D341Med (cell line): Measurements from ENCODE around the gene DAPK1.

Experiments
- DNase-seq: peaks from one replicate; pipeline ENCODE4 v3.0.0; 2012; ENCODE audit warnings: low spot score

DAPK1 gene

DNA sequence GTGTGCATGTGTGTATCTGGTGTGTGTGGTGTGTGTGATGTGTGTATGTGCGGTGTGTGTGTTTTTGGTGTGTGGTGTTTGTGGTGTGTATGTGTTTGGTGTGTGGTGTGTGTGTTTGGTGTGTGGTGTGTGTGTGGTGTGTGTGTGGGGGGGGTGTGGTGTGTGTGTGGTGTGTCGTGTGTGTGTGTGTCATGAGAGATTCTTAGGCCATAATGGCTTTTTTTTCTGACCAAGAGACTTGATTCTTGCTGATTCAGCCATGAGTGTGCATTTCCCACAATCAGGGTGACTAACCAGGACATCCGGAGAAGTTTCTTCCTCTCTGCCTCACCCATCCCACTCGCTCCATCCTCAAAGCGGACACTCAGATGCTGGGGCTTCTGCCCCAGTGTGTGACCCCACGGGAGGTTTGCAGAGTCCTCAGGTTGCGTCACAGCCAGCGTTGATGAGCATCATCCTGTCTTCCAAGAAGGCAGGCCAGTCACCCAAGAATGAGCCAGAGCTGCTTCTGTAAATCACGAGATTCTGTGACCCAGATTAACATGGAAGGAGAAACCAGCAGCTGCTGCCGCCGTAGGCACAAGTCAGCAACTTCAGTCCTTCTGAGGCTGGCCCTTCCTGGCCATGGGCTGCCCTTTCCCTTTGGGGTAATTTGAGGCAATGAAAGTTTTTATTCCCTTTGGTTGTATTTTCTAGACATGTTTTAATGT, 215.8 kb downstream of the DAPK1 start:
- DNase-seq, result no peak

DNA sequence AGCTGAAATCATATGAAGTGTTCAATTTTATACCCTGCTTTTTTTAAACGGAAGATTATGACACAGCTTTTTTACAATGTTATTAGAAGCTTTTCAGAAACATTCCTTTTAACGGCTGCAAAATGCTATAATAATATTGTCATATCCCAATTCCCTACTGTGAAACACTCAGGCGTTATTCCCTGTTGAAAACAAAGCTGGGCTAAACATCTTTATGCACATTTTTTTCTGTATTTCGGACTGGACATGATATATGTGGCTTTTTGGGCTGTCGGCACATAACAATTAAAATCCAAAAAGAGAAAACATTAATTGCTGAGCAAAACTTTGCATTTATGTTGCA, 216.3 kb downstream of the DAPK1 start:
- no peak for DNase-seq

DNA sequence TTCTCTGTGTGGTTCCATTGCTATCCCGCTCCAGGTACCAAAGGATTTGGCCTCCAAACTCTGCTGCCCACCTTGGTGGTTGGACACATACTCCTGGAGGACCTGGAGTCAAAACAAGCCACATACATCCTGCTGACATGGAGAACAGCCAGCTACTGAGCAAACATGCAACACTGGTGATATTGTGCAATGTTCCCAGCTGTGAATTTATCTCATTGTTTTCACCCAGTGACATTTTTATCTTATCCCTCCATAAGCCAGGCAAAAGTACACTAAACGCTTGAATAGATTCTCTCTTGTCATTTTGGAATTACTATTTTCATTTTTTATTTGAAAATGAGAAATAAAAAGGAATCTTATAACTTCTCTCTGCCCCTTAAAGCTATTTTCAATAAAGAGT, 217.2 kb downstream of the DAPK1 start:
- no peak for DNase-seq

DNA sequence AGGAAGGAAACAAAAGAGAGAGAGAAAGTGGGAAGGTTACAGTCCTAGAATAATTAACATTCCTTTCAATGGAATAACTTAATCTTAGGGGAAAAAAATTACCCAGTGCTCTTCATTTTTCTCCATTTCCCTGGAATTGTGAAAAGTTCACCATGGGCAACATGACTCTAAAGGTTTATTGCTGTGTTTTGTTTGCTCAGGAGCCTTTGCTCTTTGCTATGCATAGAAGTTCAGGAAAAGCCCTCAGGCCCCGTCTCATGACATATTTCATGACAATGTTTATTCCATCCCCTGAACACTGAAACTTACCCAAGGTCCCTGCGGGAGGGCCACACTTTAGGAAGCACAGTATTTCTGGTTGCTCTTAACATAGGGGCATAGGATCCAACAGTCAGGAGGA, 218.5 kb downstream of the DAPK1 start:
- no peak for DNase-seq

DNA sequence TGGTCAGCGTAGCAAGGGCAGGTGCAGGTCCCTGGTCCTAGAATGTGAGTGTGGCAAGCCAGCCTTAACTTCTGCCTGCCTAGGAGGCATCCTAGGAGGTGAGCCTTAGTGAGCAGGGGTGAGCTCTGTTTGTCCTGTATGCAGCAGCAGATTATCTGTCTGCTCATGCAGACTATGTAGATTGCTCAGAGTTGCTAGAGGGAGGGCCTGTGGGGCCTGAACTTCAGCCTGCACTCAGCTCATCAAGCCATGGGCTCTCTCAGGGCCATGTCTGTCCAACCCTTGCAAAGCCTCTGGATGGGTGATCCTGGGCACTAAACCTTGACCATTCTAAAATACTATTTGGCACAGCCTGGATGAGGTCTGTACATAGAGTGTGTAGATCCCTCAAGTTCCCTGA, 219.8 kb downstream of the DAPK1 start:
- no peak for DNase-seq

DNA sequence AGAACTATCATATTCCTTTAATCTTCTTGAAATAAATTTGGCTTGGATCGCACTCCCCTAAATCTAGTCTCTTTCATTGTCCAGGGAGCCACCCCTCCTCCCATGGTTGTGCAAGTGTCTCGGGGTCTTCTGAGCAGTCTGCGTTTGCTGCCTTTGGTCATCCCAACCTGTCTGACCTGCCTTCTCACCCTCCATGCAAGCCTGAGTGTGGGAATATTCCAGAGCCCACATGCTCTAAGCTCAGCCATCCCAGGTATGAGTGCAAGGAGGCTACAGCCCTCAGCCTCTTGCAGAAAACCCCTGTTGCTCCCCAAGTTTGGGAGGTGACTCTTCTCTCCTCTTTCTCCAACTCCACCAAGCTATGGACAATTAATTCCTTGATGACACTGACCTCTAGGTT, 220.6 kb downstream of the DAPK1 start:
- DNase-seq, result no peak

DNA sequence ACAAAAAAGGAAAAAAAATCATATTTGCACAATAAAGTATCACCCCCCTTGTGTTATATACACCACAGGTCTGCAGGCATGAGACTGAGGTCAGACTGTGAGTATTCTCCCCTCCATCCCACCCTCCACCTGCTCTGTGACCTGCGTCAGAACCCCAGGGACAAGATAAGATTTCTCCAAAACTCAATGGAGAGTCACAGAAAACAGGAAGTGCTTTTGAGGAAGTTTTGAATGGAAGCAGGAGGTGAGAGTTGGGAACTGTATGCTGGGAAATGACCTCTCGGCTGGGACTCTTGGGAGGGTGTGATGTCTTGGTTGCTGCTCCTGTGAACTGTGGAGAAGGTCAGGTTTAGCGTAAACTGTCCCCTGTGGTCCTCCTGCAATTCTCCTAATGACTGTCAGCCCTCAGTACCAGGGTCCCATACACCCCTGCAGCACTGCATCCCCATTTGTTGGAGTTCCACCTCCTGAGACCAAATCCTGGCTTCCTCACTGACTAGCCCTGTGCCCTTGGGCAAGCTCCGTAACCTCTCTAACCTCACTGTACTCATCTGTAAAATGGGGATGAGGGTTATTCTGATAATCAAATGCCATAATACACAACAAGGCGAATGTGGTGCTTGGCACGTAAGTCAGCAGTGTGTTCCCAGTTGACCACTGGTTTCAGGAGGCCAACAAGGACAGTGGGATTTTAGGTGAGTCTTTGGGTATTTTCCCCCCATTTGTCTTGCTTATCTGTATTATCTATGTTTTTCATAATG, 221.4 kb downstream of the DAPK1 start:
- no peak for DNase-seq

DNA sequence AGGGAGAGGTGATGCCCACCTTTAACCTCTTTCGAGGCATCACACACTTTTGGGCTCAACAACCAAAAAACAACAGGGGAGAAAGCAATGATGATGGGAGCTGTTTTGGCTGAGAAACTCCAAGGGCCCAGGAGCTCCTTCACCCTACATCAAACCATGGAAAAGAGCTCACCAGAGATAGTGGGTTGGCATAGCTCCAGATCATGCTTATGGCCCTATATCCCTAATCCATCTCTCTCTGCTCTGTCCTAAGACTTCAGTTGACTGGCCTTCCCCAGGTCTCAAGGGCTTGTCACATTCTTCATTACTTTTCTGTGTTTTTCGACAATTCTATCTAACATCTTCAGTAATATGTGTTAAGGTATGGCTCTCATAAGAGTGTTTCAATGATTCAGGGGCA, 222.5 kb downstream of the DAPK1 start:
- DNase-seq, result no peak

DNA sequence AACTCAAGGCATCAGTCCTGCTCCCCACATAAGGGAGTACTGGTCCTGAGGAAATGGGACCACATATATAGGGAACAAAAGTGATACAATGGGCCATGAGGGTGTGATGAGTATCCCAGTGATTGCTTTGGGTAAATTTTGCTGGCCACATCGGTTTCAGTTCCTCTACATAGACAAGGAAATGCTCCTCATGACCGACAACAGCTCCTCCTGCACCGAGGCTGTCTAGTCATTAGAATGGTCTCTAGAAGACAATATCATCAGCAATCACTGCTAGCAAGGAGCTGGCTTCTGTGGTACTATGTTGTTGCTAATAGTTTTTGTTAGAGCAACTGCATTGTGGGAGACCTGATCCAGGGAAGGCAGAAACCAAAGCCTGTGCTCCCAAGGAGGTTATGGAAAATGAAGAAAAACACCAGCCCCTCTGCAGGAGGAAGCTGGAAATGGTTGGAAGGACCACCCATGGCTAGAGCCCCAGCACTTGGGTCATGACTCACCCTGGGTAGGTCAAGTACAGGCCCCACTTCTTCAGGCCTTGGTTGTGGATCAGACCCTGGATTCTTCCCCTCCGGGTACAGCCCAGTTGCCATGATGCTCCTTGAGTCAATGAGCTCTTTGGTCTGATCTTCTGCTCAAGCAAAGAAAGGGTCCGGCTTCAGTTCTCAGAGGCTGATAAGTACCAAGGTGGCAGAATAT, 224.9 kb downstream of the DAPK1 start:
- DNase-seq, result no peak

DNA sequence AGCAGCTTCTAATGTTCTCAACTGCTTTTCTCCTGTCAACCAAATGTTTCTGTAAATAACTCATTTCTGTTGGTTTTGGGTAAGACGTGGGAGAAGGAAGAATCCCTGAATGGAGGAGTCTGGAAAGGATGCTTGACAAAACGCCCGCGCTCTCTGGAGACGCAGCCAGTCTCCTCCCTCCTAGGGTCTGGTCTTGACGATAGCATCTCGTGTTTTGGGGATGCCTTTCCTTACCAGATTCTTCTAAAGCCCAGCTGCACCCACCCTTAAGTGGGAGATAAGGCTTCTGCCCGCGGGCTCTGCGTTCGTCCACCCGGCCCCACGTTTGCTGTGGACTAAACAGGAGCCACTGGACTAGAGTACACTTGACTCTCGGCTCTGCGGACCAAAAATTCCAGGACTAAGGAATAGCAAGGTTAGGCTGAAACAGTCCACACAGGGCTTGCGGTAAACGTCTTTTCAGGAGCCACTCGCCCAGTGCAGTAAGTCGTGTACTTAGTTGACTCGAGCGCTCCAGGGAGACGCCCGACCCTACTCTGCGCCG, 227.8 kb downstream of the DAPK1 start:
- DNase-seq, result no peak

DNA sequence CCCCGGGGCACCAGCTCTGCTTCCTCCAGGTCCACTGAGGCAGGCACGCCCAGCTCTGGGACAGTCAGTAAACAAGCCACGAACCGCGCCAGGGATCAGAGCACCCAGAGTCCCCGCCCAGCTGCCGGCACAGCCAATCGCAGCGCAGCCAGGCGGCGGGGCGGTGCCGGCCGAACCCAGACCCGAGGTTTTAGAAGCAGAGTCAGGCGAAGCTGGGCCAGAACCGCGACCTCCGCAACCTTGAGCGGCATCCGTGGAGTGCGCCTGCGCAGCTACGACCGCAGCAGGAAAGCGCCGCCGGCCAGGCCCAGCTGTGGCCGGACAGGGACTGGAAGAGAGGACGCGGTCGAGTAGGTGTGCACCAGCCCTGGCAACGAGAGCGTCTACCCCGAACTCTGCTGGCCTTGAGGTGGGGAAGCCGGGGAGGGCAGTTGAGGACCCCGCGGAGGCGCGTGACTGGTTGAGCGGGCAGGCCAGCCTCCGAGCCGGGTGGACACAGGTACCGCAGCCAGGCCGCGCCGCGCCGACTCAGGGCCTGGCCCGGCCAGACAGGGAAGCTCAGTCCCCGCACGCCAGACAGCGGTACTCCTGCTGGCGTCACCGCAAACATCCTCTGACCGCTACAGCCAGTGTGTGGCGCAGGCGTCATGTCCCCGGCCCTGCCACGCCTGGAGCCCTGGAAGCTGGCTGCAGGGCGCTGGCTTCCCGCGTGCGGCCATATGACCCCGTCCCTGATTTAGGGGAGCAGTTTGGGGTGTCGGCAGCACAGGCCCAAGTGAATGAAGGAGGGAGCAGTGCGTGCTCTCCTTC, 228.4 kb downstream of the DAPK1 start, which contains the start of gene CTSL:
Gene CTSL, plus strand, starts transcription at position 220 of the 810 bp plus-strand sequence. CDS start 1,485 bp downstream, outside the sequence.
- peak; percentile 34 for DNase-seq

DNA sequence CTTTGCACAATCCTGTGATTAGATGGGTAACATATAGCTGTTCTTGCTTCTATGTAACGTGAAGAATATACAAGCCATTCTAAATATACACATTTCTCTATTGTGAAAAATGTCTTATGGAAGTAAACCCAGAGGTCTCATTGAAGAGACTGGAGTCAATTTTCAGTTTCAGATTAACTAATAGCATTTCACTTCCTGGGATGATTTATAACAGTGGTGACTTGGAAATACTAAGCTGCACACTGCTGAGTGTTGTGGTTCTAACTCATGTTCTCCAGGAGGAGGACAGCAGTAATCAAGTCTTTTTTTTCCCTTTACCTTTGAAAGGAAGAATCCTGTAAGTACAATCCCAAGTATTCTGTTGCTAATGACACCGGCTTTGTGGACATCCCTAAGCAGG, 231.6 kb downstream of the DAPK1 start:
- no peak for DNase-seq

DNA sequence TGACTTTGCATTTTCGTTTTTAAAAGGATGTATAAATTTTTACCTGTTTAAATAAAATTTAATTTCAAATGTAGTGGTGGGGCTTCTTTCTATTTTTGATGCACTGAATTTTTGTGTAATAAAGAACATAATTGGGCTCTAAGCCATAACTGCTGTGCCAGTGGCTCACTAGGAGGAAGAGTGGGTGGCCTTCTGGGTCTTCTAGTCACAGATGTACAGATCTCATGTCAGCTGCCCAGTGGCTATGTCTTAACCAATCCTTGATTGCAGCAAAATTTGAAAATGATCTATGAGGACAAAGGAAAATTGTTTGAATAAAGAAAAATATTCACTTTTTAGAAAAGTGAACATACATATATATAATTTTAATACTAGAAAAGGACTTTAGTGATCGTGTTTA, 233.7 kb downstream of the DAPK1 start:
- DNase-seq, result no peak

DNA sequence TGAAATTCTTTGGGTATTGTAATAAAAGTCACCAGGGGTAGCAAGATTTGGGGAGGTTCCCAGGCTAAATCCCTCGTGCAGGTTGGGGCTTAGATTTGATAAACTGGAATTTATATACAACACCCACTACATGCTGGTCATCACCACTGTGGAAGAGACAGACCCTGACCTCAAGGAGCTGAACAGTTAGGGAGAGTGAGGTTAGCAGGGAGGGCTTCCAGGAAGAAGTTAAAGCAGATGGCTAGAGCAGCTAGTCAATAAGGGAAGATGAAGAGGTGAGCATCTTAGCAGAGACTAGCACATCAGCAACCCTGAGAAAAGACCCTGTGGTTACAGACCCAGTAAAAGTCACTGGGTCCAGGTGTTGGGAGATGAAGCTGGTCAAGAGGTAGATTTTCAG, 234.7 kb downstream of the DAPK1 start:
- DNase-seq, result no peak

DNA sequence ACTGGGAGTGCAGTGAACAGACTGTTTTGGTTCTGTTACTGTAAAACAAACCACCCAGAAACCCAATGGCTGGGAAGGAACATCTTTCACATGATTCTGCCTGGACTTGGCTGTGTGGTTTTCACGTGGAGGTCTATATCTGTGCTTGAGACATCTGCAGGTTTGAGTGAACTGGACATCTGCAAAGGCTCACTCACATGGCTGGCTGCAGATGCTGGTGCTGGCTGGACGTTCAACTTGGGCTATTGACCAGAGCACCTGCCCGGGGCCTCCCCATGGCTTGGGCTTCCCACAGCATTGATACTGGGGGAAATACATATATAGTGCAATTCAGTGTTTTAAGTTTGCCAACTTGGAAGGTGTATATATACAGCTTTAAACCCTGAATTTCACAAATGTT, 235.1 kb downstream of the DAPK1 start:
- DNase-seq, result no peak

DNA sequence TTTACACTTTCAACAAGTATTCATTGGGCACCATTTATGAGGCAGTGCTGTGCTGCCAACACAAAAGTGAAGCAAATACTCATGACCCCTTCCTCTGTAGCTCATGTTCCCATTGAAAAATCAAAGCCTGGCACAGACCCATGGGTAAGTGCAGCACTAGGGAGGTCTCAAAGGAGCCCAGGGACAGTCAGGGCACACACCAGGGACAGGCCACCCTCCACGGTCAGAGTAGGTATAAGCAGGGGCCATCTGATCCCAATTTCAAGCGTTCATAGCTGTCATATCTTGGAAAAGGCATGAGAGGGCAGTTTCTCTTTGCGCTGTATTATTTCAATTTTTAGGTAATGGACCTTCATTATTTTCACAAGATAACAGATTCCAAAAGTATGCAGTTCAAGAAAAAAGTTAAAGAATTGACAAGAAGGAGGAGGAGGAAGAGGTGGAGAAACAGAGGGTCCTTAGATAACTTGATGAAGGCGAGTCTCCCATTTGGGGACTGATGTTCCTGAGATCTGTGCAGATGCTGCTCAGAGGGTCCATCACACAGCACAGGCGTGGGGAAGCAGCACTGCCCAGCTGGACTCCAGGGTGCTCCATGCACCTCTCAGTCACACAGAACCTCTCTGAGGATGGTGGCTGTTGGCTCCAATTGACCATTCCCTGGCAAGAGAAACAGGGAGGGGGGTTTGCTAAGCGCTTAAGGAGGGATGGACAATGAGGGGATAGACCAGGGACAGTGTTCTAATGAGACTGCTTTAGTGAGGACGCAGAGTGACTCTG, 235.8 kb downstream of the DAPK1 start:
- no peak for DNase-seq

DNA sequence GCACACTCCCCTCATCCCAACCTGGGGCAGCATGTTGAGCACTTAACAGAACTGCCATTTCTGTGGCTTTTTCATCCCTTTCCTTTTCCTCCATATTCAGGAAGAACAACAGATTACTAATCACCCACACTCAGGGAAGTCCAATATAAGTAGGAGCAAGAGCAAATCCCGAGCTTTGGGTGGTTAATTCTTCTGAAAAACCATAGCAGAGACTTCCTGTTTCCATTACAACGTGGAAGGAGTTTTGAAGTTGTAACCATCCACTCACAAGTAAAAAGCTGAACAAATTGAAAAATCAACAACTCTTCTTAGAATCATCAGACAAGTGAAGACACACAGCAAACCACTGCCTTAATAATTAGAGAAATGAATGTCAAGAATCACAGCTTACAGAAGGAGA, 236.4 kb downstream of the DAPK1 start:
- no peak for DNase-seq

DNA sequence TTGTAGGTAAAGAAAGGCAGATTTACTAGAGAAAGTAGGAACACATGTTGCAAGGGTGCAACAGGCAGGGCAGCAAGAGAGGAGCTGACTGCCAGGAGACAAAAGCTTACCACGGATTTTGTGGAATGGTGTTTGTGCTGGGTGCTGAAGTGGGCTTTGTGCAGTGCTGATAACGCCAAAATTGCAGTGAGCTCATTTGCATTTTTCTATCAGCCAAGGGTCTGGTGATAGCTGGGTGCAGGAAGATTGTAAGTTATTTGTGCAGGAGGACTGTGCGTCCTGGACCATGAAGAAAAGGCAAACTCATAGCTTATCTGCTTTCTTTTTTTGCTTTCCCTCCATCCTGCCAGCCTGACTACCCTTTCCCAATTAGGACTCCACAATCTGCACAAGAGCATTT, 241.9 kb downstream of the DAPK1 start:
- no peak for DNase-seq

DNA sequence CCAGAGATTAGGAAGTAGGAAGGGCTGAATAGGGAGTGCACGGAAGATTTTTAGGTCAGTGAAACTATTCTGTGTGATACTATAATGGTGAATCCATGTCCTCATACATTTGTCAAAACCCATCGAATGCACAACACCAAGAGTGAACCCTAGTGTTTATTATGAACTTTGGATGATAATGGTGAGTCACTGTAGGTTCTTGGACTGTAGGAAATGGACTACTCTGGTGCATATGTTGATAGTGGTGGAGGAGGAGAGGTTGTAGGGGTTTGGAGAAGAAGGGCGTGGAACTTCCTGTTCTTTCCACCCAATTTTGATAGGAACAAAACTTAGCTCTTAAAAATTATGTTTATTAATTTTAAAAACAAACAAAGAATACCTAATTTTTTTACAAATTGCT, 242.5 kb downstream of the DAPK1 start:
- DNase-seq, result no peak

DNA sequence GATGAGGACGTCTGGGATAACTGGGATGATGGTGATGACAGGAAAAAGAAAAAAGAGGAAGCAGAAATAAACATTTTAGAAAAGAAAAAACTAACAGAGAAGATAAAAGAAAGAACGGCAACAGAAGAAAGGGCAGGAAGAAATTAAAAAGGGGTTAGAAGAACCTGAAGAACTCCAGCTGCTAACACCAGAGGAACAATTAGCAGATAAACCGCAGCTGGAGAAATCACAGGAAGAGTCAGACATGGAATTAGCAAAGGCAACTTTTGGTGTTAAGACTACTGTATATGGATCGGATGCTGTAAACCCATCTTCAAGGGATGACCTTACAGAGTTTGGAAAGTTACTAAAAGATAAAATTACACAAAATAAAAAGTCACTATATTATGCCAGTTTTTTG, 243.7 kb downstream of the DAPK1 start:
- DNase-seq, result no peak

DNA sequence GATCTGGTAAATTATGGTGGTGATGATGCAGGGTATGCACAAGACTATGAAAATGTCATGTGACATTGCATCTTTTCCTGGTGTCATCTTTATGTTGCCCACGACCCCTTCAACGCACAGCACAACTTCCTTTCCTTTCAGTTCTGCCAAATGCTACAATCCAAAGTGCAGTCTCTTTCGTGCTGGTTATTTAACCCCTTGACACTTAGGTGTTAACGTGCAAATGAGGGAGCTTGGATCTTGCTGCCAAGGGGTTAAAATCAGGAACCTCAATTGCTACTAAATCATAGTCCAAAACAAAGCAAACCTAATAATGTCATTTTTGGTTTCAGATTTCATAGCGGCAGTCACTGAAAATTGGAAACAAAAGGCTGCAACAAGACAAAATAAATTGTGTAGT, 244.2 kb downstream of the DAPK1 start:
- DNase-seq, result no peak
